HepG2 (cell line): ENCODE measurements around the gene AMD1. TPM values are rescaled to one million over a fixed set of nuclear protein-coding genes. Genes with fewer than 3 reads are reported as not detected.

Source experiments
- AKAP8 ChIP-seq: sonication (generic); formaldehyde crosslinking; IDR thresholded peaks from 2 replicates; pipeline ENCODE4 v1.5.1; 2020; ENCODE audit warnings: mild to moderate bottlenecking, missing genetic modification reagents
- ARID2 ChIP-seq: sonication (generic); formaldehyde crosslinking; IDR thresholded peaks from 2 replicates; pipeline ENCODE4 v1.8.1; 2022; ENCODE audit warnings: mild to moderate bottlenecking, missing genetic modification reagents, borderline replicate concordance
- ATF7-NPFF ChIP-seq: sonication (generic); formaldehyde crosslinking; IDR thresholded peaks from 2 replicates; pipeline ENCODE4 v1.8.1; 2023; ENCODE audit warnings: mild to moderate bottlenecking, low read depth, missing genetic modification reagents, moderate library complexity
- ATM ChIP-seq: fragments of 450-650 bp; IDR thresholded peaks from 2 replicates; pipeline ENCODE4 v1.7.1; 2017; ENCODE audit warnings: mild to moderate bottlenecking, borderline replicate concordance
- DBP ChIP-seq: sonication (generic); formaldehyde crosslinking; IDR thresholded peaks from 2 replicates; pipeline ENCODE4 v1.4.0; 2020; ENCODE audit warnings: missing genetic modification reagents; ENCODE audit errors: not compliant biosample characterization
- FOXK2 ChIP-seq: fragments of 450-650 bp; IDR thresholded peaks from 2 replicates; pipeline ENCODE4 v1.6.1; 2016
- GATAD1 ChIP-seq: IDR thresholded peaks from 2 replicates; pipeline ENCODE4 v1.6.1; 2016; ENCODE audit warnings: missing genetic modification reagents, missing compliant biosample characterization
- HES4 ChIP-seq: sonication (generic); formaldehyde crosslinking; IDR thresholded peaks from 2 replicates; pipeline ENCODE4 v1.9.0; 2021; ENCODE audit warnings: mild to moderate bottlenecking, missing genetic modification reagents, borderline replicate concordance
- HNF4G ChIP-seq, 2 experiments: sonication (generic) in 1 of 2; formaldehyde crosslinking in 1 of 2; IDR thresholded peaks; 2 replicates each; pipeline versions ENCODE4 v1.4.0 to v1.6.1; 2011 to 2020; ENCODE audit warnings: borderline replicate concordance in 2 of 2, low read depth in 2 of 2, mild to moderate bottlenecking in 2 of 2, low read length in 1 of 2, missing genetic modification reagents in 1 of 2, moderate library complexity in 1 of 2
- KDM4B ChIP-seq: sonication (generic); formaldehyde crosslinking; IDR thresholded peaks from 2 replicates; pipeline ENCODE4 v1.4.0; 2020; ENCODE audit warnings: missing genetic modification reagents
- MYNN ChIP-seq: sonication (generic); formaldehyde crosslinking; IDR thresholded peaks from 2 replicates; pipeline ENCODE4 v1.4.0; 2020; ENCODE audit warnings: mild to moderate bottlenecking, low read depth, missing genetic modification reagents
- NAIF1 ChIP-seq: sonication (generic); formaldehyde crosslinking; IDR thresholded peaks from 2 replicates; pipeline ENCODE4 v1.5.0; 2020; ENCODE audit warnings: mild to moderate bottlenecking, missing genetic modification reagents, borderline replicate concordance
- PHF20 ChIP-seq: sonication (generic); formaldehyde crosslinking; IDR thresholded peaks from 2 replicates; pipeline ENCODE4 v1.5.0; 2020; ENCODE audit warnings: mild to moderate bottlenecking, missing genetic modification reagents
- POLR2A ChIP-seq, 2 experiments: IDR thresholded peaks; 2 replicates each; pipeline ENCODE4 v1.6.1; 2011; ENCODE audit warnings: low read depth in 2 of 2, low read length in 2 of 2, mild to moderate bottlenecking in 1 of 2, moderate library complexity in 1 of 2; ENCODE audit not compliant: insufficient read depth in 1 of 2
- ZBTB7B ChIP-seq: sonication (generic); formaldehyde crosslinking; IDR thresholded peaks from 2 replicates; pipeline ENCODE4 v1.4.0; 2020; ENCODE audit warnings: missing genetic modification reagents
- ZFAT ChIP-seq: sonication (generic); formaldehyde crosslinking; conservative IDR thresholded peaks from 2 replicates; pipeline ENCODE4 v1.8.1; 2023; ENCODE audit warnings: missing genetic modification reagents, inconsistent platforms
- ZNF230 ChIP-seq: sonication (generic); formaldehyde crosslinking; IDR thresholded peaks from 2 replicates; pipeline ENCODE4 v1.4.0; 2020; ENCODE audit warnings: mild to moderate bottlenecking, missing genetic modification reagents
- ZNF232 ChIP-seq: sonication (generic); formaldehyde crosslinking; IDR thresholded peaks from 2 replicates; pipeline ENCODE4 v1.4.0; 2020; ENCODE audit warnings: missing genetic modification reagents, borderline replicate concordance
- ZNF331 ChIP-seq: sonication (generic); formaldehyde crosslinking; IDR thresholded peaks from 2 replicates; pipeline ENCODE4 v1.4.0; 2020; ENCODE audit warnings: missing genetic modification reagents
- ZNF605 ChIP-seq: sonication (generic); formaldehyde crosslinking; IDR thresholded peaks from 2 replicates; pipeline ENCODE4 v1.8.0; 2022; ENCODE audit warnings: mild to moderate bottlenecking, missing genetic modification reagents
- ZNF652 ChIP-seq: IDR thresholded peaks from 2 replicates; pipeline ENCODE4 v1.6.1; 2016; ENCODE audit warnings: low read depth, borderline replicate concordance
- polyA plus RNA-seq, 8 experiments: library from polyadenylated mRNA; depleted of rRNA in 3 of 8; stranded (reverse) in 7 of 8; unstranded in 1 of 8; fragments of >200 nt; fragmentation: Illumina TruSeq in 4 of 8; extraction: Trizol in 4 of 8; gene quantifications; 2 replicates each; pipeline versions ENCODE4 v1.2.1 to v1.2.3, GENCODE V29; 2011 to 2016; ENCODE audit warnings: low read depth in 4 of 8, missing spikeins in 1 of 8, mixed read lengths in 1 of 8; ENCODE audit not compliant: insufficient read depth in 1 of 8
- total RNA-seq, 5 experiments: library from RNA; depleted of rRNA; stranded (reverse); fragments of >200 nt; fragmentation: Illumina TruSeq; extraction: Trizol; gene quantifications; 2 replicates each; pipeline ENCODE4 v1.2.3, GENCODE V29; 2016; ENCODE audit warnings: low read depth in 1 of 5
- TF ChIP-seq, protein P1 (sequence below): sonication (generic); formaldehyde crosslinking; IDR thresholded peaks from 2 replicates; pipeline ENCODE4 v1.5.0; 2020; ENCODE audit warnings: mild to moderate bottlenecking, low read depth, missing genetic modification reagents, borderline replicate concordance
- TF ChIP-seq, protein P2 (sequence below): sonication (generic); formaldehyde crosslinking; IDR thresholded peaks from 2 replicates; pipeline ENCODE4 v1.5.1; 2020; ENCODE audit warnings: missing genetic modification reagents, mild to moderate bottlenecking, borderline replicate concordance
- TF ChIP-seq, protein P3 (sequence below): IDR thresholded peaks from 2 replicates; pipeline ENCODE4 v1.6.1; 2016; ENCODE audit warnings: low read depth

AMD1 gene
- total and polyA plus RNA-seq, 2 of the 13 experiments (the other 11 are each of a cell fraction or from before 2014, with no cell fraction given): 108 to 123 TPM

GRCh38 chr6:110873981-110874879 lies at the start of gene AMD1 (continued):
- no peak for TF ChIP-seq DBP (CRISPR knock-in tag)
- TF ChIP-seq AKAP8 (CRISPR knock-in tag): no peak
- TF ChIP-seq ATF7-NPFF (CRISPR knock-in tag): no peak; the same call in 1 of the 2 replicates
- TF ChIP-seq KDM4B: peak; percentile 48; the same call in 1 of the 2 replicates
- TF ChIP-seq, protein P1, sequence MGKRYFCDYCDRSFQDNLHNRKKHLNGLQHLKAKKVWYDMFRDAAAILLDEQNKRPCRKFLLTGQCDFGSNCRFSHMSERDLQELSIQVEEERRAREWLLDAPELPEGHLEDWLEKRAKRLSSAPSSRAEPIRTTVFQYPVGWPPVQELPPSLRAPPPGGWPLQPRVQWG (CRISPR knock-in tag): no peak
- TF ChIP-seq ZNF605 (CRISPR knock-in tag): peak; percentile 85
- TF ChIP-seq NAIF1 (CRISPR knock-in tag): no peak
- TF ChIP-seq MYNN (CRISPR knock-in tag): peak; percentile 77; the same call in 1 of the 2 replicates
- TF ChIP-seq ZNF652 (CRISPR knock-in tag): no peak
- peak; percentile 99 to 100 for TF ChIP-seq POLR2A (IDR thresholded peaks at IDR 0.05; ENCODE audit: insufficient read depth in 1 of 2, low read depth in 2 of 2, low read length in 2 of 2)
- 0 out of 2 replicates have a peak, but pooled peaks have one; percentile 37 for TF ChIP-seq HES4 (CRISPR knock-in tag)
- TF ChIP-seq ATM: no peak
- peak; percentile 51; the same call in 1 of the 2 replicates for TF ChIP-seq PHF20 (CRISPR knock-in tag)
- TF ChIP-seq FOXK2: no peak
- peak; percentile 77 for TF ChIP-seq GATAD1 (CRISPR knock-in tag)
- TF ChIP-seq ZNF331 (CRISPR knock-in tag): peak; percentile 67
- no peak for TF ChIP-seq ARID2
- TF ChIP-seq, protein P2, sequence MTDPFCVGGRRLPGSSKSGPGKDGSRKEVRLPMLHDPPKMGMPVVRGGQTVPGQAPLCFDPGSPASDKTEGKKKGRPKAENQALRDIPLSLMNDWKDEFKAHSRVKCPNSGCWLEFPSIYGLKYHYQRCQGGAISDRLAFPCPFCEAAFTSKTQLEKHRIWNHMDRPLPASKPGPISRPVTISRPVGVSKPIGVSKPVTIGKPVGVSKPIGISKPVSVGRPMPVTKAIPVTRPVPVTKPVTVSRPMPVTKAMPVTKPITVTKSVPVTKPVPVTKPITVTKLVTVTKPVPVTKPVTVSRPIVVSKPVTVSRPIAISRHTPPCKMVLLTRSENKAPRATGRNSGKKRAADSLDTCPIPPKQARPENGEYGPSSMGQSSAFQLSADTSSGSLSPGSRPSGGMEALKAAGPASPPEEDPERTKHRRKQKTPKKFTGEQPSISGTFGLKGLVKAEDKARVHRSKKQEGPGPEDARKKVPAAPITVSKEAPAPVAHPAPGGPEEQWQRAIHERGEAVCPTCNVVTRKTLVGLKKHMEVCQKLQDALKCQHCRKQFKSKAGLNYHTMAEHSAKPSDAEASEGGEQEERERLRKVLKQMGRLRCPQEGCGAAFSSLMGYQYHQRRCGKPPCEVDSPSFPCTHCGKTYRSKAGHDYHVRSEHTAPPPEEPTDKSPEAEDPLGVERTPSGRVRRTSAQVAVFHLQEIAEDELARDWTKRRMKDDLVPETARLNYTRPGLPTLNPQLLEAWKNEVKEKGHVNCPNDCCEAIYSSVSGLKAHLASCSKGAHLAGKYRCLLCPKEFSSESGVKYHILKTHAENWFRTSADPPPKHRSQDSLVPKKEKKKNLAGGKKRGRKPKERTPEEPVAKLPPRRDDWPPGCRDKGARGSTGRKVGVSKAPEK: no peak
- peak; percentile 49; the same call in 1 of the 2 replicates for TF ChIP-seq ZNF232 (CRISPR knock-in tag)
- 0 out of 2 replicates have a peak, but pooled peaks have one; percentile 3 for TF ChIP-seq HNF4G (IDR thresholded peaks at IDR 0.05; ENCODE audit: borderline replicate concordance, low read depth, low read length)
- no peak for TF ChIP-seq HNF4G (CRISPR knock-in tag; IDR thresholded peaks at IDR 0.05; ENCODE audit: borderline replicate concordance, low read depth)
- TF ChIP-seq ZFAT: no peak
- TF ChIP-seq ZNF230 (CRISPR knock-in tag): no peak; the same call in 1 of the 2 replicates
- TF ChIP-seq ZBTB7B: peak; percentile 53; the same call in 1 of the 2 replicates
- TF ChIP-seq, protein P3, sequence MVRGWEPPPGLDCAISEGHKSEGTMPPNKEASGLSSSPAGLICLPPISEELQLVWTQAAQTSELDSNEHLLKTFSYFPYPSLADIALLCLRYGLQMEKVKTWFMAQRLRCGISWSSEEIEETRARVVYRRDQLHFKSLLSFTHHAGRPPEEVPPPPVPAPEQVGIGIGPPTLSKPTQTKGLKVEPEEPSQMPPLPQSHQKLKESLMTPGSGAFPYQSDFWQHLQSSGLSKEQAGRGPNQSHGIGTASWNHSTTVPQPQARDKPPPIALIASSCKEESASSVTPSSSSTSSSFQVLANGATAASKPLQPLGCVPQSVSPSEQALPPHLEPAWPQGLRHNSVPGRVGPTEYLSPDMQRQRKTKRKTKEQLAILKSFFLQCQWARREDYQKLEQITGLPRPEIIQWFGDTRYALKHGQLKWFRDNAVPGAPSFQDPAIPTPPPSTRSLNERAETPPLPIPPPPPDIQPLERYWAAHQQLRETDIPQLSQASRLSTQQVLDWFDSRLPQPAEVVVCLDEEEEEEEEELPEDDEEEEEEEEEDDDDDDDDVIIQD (CRISPR knock-in tag): peak; percentile 70; the same call in 1 of the 2 replicates
